GM21825 (cell line): Measurements from ENCODE around the gene LY6G6C.

Experiments
- ATAC-seq: cut with Tn5 transposase; IDR thresholded peaks from one replicate; pipeline ENCODE4 v1.9.1; 2021; ENCODE audit warnings: mild to moderate bottlenecking, moderate library complexity; ENCODE audit not compliant: unreplicated experiment

LY6G6C gene

DNA sequence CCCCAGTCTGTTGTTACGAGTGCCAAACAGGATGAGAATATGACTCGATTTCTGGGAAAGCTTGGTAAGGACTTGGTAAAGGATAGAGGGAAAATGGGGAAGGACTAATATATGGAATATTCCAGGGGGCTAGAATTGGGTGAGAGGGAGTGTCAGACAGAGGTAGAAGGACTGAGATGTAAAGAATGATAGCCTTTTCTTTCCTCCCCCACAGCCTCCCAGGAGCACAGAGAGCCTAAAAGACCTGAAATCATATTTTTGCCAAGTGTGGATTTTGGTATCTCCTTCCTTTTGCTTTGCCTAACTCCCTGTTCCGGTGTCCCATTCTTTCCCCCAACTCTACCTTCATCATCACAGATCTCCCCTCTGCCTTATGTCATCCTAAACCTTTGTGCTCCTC is 21.3 kb upstream of the LY6G6C start:
- no peak for ATAC-seq

DNA sequence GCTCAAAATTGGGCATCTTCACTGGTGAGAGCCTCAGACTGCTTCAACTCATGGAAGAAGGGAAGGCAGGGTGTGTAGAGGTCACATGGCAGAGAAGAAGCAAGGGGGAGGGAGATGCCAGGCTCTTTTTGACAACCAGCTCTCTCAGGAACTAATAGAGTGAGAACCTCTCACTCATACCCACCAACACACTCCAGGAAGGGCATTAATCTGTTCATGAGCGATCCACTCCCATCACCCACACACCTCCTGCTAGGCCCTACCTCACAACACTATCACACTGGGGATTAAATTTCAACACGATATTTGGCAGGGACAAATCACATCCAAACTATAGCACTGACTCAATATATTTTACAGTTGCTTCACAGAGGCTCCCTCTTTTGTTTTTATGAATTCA is 20.3 kb upstream of the LY6G6C start:
- ATAC-seq: no peak

DNA sequence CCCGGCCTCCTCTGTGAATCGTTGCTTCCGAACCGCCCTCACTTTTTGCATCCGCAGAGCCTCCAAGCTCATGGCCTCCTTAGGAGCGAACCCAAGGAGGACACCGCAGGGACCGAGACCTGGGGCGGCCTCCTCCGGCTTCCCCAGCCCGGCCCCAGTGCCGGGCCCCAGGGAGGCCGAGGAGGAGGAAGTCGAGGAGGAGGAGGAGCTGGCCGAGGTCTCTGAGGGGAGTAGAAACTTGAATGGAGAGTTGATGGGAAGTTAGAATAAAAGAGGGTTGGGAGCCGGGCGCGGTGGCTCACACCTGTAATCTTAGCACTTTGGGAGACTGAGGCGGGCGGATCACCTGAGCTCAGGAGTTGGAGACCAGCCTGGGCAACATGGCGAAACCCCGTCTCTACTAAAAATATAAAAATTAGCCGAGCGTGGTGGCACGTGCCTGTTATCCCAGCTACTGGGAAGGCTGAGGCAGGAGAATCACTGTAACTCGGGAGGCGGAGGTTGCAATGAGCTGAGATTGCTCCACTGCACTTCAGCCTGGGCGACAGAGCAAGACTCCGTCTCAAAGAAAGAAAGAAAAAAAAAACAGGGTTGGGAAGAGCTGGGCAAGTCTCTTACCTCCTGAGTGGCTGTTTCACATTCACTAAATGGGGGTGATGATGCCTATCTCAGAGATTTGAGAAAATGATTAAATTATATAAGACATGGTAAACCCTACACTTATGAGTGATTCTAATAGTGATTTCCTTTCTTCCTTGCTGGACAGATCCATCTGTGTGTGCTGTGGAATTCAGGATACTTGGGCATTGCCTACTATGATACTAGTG is 19.1 kb upstream of the LY6G6C start:
- no peak for ATAC-seq

DNA sequence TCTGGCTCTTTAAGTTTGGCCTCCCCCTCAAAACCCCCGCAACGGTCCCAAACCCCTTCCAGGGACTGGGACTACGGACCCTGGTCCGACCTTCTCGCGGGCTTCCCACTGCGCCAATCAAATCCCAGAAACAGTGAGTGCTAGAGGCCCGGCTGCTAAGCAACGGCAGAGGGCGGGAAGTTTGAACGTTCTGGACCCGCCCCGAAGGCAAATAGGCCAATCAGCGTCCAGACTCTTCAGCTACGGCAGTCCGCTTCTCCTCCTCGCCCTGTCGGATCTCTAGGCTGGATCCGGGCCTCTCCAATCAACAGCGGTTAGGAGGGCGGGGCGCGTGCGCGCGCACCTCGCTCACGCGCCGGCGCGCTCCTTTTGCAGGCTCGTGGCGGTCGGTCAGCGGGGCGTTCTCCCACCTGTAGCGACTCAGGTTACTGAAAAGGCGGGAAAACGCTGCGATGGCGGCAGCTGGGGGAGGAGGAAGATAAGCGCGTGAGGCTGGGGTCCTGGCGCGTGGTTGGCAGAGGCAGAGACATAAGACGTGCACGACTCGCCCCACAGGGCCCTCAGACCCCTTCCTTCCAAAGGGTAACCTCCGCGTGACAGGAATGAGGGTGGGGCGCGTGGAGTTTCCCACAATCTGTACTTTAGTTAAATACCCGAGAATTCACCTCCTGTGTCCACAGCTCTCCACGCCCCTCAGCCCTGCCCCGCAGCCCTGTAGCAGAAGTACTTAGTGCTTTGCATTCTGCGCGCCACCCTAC is 18.3 kb upstream of the LY6G6C start, which contains the start of gene MSH5:
MSH5 (plus strand) TSS at position 367 of the 758 bp plus-strand sequence. CDS start 462 bp downstream, outside the sequence.
- ATAC-seq: peak; percentile 56

DNA sequence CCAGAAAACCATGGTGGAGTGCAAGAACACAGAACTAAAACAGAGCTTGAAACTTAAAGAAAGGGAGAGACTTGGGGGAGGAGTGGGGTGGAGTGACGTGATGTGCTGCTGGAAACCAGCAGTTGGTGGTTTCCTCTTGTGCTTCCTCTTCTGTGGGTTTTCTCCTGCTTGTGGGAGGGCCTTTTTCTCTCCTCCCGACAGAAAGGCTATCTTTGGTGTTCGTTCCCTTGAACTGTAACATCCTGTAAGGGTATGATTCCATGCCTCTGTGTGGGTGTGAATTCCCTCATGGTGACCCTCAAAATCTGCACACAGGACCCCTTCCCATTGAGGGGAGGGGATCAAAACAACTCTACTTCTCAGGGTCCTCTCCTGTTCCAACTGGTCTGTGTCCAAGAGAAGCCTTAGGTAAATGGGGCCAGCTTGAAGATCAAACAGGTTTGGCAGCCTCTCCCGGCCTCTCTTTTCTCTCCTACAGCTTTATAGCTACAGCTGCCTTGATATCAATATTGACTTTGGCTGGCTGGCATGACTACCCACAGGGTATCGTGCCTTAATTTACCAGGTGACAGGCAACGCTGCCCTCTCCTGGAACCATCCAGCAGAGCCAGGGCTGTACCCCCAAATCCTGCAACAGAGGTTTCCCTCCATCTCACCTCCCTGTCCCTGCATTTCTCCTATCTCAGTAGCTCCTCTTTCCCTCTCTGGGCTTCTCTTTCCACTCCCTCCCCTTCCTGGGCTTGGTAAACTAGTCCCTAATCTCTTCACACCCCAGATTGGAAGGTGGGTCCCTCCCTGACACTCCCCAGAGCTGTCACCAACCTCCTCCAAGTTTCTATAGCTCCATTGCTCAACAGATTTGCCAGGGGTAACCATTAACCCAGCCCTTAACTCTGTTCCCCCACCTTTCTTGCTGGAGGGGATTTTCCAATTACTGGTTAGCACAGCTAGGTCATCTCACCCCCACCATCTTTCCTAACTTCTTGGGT is 16.7 kb upstream of the LY6G6C start:
- ATAC-seq: peak; percentile 22

DNA sequence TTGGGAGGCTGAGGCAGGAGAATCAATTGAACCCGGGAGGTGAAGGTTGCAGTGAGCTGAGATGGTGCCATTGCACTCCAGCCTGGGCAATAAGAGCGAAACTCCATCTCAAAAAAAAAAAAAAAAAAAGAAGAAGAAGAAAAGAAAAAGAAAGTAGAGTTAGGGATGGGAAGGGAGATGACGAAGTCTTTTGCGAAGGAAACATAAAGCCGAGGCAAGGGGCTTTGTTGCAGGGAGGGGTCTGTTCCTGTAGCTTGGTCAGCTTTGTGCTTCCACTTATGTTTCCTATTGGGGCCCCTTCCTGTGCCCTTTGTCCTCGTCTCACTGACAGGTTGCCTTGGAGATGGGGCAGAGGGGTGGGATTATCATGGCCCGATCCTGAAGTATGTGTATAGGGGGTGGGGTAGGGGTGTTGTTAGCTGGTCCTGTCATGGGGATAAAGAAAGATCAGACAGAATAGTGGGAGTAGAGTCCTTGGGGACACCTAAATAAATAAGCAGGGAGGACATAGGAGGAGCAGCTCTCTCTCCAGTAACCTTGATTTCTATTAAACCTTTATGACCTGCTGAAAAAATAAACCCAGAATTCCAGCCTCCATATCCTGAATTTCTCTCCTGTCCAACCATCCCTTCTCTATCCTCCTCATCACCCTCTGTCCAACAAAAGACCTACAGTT is 15.9 kb upstream of the LY6G6C start:
- no peak for ATAC-seq

DNA sequence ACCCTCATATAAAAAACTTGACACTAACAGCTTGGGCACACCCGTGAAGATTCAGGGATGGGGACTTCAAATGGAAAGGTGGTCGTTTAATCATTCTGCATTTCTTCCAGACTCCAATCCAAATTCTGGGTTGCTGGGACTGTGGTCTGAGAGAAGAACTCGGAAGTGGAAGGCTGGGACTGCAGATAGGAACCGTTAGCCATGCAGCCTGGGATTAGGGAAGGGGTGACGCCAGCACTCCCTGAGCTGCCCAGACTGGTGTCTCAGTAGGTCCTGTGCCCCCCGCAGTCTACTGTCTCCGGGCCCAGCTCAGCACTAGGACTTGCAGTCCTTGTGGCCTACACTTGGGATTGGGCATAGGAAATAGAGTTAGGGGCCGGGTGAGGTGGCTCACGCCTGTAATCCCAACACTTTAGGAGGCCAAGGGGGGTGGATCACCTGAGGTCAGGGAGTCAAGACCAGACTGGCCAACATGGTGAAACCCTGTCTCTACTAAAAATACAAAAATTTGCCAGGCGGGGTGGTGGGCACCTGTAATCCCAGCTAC is 15.3 kb upstream of the LY6G6C start:
- ATAC-seq: no peak

DNA sequence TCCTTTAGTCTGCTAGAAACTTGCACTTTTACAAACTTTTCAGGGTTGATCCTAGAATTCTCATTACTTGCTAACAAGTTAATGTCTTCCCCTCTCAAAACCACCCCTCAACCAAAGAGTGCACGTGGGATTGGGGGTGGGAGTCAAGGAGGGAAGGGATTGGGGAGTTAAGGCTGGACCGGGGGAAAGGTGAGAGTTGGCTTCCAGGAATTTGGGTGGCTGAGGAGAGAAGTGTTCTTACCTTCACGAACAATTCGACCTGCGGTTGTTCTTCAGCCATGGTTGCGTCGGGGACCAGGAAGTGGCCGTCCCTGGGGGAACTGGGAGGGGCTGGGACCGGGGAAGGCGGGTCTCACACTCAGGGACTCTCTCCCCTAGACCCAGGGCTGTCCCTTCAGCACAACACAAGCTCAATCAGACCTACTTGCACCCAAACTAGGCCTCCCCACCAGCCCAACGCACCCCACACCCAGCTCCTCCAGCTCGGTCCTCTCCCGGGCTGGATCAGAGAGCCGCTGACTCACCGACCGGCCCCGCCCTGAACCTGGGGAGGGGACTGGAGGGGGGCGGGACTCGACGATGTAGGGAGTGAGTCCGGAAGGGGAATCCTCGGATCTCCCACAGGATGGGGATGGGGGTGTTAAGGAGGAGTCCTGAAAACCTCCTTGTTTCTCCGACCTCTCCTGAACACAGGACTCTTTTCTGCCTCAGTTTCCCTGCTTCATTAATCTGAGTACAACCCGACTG is 14.6 kb upstream of the LY6G6C start, which contains the start of gene CLIC1:
CLIC1 (minus strand) TSS at position 510 of the 747 bp plus-strand sequence; CDS start at position 280, 230 bp downstream.
- no peak for ATAC-seq

DNA sequence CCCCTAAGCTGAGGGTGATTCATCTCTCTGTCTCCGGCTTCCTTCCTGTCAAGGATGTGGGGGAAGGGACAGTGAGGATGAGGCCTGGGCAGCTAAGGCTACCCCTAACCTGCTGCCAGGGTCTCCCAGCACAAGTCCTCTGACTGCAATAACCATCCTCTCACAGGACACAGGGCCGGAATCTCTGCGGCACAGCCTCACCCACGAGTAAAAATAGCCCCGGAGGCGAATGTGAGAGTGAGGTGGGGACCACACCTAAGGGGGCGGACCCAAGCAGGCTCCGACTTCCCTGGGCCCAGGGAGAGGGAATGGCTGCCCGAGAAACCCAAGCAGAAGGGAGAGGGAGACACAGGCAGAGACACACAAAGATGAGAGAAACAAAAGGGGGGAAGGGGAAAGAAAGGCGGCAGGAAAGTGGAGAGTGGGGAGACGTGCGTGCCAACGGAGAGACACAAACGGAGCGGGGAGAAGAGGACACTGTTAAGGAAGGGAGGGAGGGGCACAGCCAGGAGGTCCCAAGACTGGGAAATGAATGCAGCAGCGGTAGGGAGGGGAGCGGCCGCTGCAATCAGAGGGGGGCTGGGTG is 13.4 kb upstream of the LY6G6C start:
- ATAC-seq: no peak

DNA sequence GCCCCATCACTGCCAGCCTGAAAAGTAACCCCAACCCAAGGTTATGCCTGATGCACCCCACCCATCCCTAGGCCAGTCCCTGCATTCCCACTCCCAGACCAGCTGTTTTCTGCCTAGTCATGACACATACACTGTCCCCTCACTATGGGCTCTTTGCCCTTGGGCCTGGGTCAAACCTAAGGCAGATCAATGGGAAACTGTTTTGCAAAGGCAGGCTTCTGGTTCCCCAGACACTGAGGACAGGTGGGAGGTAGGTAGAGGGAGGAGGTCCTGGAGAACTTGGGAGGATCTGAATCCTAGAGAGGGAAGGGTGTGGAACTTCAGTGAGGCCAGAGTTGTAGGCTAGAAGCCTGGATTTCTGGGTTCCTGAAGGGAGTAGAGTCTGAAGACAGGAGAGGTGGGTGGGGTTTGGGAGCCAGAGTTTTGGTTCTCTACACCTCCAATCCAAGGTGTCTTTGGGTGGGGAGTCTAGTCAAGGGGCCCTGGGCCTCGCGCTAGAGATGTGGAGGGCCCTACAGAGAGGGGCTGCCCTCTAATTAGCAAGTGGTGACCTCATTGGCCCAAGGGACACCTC is 12.8 kb upstream of the LY6G6C start:
- ATAC-seq: no peak

DNA sequence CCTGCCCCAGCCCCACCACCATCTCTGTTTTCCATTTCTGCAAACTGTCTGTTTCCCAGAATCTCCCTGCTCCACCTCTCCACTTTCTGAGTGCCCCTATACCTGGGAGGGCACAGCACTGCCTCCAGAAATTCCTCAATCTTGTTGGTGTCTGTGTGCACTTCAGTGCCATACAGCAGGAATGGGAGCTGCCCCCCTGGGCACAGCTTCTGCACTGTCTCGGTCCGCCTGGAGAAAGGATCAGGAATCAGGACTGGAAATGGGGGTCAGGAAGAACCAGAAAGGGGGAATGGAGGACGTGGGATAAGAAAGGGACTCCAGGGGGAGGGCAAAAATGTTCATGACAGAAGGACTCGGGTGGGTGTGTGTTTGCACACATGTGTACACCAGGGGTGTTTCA is 12.2 kb upstream of the LY6G6C start:
- ATAC-seq: no peak

DNA sequence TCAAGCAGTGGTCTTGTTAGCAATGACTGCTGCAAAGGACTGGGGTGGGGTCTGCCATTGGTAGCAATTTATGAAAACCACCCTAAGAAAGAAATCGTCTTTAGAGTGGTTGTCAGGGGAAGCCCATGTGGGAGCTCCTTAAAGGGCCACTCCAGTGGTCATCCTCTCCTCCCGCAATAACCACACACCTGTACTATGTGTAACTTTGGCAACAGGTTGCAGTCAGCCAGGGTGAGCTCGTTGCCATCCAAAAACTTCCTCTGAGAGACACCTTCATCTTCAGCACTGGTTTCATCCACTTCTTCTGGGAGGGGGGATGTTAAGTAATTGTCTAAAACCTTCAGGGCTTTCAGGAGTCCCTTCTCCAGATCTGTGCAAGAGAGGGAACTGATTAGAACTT is 10.5 kb upstream of the LY6G6C start:
- no peak for ATAC-seq

DNA sequence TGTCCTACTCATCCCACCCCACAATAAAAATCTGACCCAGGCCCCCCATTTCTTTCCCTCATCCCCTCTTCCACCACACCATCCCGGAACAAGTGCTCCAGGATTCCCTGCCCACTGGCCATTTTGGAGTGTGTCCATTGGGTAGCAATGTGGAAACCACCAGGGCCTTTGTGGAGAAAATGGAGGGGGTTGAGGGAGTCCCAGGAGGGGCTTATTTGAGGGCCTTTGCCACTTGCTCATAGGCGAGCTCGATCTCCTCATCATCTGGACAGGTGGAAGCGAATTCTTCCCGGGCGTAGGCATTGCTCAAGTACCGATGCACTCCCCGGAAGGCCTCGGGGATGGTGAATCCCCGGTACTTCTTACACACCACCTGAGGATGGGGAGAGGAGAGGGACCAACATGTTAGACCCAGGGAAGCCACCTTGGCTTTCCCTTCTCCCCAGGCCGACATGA is 9.1 kb upstream of the LY6G6C start:
- ATAC-seq: no peak

DNA sequence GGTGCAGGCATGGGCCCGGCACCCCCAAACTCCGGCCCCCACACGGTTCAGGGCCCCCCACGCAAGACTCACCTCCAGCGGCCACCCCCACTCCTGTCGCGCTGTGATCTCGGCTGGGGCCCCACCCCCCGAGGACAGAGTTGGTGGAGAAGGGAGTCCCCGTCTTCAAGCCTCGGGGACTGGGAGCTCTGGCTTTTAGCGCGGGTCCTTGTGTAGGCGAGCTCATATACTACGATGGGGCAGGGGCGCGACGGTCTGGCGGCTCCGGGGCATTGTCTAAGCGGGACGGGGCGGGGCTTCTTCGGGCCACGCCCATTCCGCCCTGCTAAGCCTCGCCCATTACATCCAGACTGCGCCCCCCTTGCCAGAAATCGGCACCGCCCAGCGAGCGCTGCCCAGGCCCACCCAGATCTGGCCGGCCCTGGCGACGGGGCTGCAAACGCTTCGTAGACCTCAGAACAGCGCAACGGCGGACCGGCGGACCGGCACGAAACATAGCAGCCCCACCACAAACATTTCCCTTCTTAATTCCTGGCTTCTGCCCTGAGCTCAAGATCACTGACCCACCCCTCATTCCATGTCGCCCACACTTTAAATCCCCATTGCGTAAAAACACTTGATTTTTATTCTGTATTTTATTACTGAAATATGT is 8.6 kb upstream of the LY6G6C start:
- ATAC-seq: no peak

DNA sequence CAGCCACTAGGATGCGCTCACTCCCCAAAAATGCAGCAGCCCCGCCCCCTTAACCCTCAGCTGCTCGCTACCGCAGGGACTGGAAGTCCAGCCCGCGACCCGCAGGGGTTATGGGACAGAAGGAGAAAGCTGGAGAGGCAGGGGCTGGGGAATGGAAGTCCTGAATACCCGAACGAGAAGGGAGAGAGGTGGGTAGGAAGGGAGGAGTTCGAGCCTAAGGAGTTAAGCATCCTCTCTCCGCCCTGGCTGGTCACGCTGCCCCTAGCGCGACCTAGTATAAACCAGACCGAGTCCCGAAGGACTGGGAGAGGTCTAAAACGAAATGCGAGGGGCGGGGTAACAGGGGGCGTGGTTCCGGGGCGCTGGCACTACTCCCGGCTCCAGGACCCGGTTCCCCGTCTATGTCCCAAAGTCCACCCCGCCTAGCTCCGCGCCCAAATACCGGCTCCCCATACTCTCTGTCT is 8.0 kb upstream of the LY6G6C start:
- ATAC-seq: peak; percentile 31

DNA sequence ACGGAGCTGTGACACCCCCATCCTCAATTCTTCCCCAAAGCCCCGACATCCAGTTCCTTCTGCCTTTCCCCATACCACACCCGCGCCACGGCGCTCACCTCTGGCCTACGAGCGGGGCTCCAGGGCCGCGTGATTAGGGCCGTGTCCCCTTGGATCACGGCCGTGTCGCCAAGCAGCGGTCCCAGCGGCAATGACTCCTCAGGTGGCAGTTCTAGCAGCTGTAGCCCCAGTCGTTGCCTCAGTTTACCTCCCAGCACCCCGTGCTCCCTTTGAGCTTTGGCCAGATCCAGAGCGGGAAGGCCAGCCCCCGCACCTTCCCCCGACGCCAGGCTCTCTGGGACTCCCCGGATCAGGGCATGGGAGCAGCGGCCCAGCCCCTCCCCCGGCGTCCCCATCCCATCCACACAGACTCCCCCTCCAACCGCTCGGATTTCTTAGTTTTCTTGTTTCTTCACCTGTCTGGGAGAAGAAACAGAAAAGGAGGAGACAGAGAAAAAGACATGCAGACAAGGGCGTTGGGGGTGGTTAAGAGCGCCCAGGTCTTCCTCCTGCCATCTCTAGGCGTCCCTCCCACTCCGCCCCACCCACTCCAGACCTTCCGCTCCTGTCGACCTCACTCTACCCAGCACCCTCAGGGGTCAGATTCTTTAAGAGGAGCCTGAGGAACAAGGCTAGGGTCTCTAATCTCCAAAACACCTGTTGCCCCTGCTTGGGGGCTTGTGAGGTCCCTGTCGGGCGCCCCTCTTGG is 7.4 kb upstream of the LY6G6C start, which contains the start of gene DDAH2:
DDAH2 (minus strand) TSS at position 533 of the 748 bp plus-strand sequence; CDS start at position 395, 138 bp downstream.
- no peak for ATAC-seq
